CD4-positive, alpha-beta T cell treated with Interleukin-17A for 1 hour (primary cell): Measurements from ENCODE around the gene BICD2.
A peak's percentile ranks its signal among the peaks of the same experiment; 100 is the strongest.
"Not testable (repeated sequence)": the region's sequence is repeated elsewhere in the genome, so short reads cannot be mapped to it uniquely, and the experiment has no call there.

Source experiments
- DNase-seq: peaks from one replicate; pipeline ENCODE4 v3.0.0-alpha.2; 2020

BICD2 gene

DNA sequence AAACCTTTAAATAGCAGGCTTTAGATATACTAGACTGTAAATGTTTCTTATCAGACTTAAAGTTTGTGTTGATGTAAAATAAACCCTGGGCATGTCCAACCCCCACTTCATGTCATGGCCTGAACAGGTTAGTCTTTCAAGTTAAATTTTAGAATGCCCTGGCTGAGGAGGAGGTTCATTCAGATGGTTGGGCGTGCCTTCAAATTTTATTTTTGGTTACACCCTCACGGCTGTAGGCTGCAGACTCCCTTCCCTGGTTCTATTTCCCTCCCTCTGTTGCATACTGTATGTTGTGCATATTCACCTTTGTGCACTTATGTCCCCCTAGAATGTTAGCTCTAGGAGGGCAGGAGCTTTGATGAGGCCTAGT, 5.3 kb upstream of the BICD2 start:
- DNase-seq: no peak

DNA sequence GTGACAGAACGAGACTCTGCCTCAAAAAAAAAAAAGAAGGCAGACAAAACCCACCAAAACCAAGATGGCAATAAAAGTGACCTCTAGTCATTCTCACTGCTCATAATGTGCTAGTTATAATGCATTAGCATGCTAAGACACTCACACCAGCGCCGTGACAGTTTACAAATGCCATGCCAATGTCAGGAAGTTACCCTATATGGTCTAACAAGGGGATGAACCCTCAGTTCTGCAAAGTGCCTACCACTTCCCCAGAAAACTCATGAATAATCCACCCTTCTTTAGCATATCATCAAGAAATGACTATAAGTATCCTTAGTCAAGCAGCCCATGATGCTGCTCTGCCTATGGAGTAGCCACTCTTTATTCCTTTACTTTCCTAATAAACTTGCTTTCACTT, 4.7 kb upstream of the BICD2 start:
- DNase-seq: no peak

DNA sequence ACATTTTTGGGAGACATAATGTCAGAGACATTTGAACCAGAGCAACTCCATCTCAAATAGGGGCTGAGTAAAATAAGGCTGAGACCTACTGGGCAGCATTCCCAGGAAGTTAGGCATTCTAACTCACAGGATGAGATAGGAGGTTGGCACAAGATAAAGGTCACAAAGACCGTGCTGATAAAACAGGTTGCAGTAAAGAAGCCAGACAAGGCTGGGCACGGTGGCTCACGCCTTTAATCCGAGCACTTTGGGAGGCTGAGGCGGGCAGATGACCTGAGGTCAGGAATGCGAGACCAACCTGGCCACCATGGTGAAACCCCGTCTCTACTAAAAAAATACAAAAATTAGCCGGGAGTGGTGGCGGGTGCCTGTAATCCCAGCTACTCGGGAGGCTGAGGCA, 4.2 kb upstream of the BICD2 start:
- DNase-seq: not testable (repeated sequence)

DNA sequence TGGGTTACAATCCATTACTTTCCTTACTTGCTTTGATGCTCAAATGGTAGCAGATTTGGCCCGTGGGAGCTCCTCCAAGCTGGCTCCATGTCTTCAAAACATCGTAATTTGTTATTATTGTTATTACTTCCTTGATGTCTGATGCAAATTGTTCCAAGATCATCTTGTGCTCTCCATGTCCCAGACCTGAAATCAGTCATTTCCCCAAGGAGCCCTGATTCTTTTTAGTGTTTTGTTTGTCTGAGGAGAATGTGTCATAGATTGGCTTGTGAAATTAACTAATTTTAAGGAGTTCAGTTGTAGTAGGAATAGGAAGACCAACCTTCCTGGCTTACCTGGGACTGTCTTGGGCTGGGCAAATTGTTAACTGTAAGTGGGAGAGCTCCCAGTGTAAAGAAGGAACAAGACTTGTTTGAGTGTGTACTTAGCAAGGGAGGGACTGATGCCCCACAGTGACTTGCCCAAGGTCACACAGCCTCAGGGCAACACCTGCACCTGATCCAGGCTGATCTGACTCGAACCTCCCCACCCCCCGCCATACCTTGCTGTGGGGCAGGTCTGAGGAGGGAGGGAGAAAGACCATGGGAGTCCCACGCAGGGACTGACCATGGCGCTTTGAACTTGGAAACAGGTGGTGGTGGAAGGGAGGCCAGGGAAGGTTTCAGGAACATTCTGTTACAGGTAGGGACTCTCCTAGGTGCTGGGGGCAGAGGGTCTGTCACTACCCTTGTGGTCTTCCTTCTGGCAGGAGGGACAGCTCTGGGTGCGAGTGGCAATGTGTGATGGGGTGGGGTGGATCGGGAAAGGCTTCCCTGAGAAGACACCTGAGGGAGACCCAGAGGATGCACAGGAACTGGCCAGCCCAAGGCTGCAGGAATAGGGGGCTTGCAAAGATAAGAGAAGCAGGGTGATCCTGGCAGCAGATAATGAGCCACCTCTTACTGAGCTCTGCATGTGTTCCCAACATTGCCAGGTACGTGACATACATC, 2.7 kb upstream of the BICD2 start:
- DNase-seq: no peak

DNA sequence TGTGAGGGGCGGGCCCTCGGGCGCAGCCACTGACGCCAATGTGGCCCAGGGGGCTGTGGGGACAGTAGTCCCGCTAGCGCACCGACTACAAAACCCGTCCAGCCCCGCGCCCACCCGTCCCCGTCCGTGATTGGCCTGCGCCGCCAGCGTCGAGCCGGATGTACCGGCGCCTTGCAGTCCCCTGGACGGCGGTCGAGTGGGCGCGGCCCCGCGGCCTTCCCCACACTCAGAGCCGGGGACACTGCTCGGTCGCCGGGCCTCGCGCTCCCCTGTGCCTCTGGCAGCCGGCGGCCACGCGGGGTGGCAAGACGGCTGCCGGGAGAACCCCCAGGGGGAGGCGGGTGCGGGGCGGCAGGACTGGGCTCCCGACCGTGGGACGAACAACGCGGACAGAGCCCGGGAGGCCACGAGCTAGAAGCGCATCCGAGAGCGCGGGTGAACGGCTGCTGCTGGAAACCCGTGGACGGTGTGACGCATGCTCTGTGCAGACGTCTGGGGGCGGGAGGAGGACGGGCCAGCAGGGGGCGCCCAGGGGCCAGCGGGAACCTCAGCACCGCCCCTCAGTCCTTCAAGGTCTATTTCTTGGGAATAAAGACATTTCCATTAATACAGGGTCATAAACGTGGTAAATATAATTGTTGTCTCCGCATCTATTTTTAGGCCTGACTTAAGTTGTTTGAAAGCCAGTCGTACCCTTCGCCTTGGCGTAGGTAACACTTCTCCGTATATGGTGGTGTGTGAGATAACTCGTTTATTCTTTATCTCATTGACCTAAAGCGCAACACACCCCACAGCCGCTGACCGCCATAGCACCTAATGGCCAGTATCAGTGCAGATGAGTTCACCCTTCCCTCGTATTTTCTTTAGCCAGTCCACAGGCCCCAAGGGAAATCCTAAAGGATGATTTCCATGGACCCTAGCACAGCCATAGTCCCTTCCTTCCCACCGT, 629 bp upstream of the BICD2 start:
- peak; percentile 99 for DNase-seq

DNA sequence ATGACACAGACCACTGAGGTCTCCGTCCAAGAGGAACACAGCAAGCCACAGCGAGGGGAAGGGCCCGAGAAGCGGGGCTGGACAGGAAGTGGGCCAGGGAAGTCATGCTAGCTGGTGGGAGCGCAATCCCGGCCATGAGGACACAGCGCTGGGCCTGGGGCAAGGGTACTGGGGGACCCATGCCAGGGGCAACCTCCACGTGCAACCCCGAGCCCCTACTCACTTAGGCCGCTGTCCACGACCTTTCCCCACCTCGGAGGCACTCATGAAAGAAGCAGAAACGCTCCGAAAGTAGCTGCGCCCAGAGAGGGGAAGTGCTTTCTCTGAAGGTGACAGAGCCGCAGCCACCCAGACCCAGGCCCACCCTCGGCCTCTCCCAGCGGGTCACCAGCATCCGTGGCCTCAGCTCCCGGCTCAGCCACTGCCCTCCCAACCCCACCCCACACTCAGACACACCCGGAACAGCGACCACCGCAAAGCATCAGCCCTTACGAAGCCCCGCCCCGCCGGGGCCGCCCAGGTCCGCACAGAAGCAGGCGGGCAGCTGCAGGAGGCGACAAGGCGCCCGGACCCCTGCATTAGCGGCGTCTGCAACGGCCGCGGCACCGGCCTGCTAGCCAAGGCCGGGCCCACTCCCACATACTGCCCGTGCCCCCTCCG, 782 bp downstream of the BICD2 start:
- peak; percentile 36 for DNase-seq

DNA sequence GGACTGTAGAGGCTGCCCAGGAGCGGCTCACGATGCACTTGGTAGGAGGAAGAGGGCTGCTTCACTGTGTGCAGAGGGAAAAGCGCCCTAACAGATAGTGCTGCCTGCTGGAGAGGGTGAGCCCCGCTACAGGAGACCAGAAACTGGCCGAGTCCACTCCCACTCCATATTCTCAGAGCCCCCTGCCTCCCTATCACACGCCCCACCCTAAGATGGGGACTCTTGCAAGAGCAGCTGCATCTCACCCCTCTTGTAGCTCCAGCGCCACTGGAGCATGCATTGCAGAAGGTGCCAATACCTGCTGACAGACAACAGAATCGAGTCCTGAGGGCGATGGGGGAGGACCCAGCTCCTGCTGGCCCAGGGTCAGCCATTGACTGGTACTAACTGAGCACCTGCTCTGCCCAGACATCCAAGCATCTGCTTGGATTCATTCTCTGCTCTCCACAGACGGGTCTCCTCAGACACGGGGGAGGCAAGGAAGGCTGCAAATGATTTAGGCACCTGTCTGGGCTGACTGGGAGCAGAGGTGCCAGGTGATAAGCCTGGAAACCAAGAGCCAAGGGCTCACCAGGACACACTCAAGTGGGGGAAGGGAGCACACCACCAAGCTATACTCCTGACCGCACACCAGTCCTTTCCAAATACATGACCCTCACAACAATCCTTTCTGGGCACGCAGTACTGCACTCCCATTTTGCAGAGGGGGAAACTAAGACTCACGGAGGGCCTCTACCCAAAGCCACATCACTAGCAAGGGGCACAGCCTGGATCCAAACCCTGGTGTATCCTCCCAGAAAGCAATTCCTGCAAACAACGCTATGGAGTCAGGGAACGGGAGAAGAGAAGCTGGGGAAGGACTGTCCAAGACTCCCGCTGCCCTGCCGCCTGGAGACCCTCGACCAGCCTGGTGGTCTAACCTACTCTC, 1.6 kb downstream of the BICD2 start:
- DNase-seq: no peak

DNA sequence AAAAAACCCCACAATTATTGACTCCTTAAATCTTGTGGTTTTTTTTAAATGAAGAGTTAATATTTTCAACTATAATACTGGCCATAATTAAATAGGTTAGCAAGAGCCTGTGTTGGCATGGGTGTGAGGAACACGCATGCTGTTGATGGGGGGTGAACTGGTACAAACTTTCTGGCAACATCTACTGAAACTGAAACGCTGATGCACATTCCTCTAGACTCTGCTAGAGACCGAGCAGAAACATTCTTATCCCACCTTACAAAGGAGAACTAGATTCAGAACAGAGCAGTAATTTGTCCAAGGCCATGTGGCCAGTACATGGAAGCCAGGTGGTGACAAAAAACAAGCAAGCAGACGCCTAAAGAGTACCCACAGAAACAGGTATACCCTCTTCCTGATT, 2.4 kb downstream of the BICD2 start:
- DNase-seq: no peak

DNA sequence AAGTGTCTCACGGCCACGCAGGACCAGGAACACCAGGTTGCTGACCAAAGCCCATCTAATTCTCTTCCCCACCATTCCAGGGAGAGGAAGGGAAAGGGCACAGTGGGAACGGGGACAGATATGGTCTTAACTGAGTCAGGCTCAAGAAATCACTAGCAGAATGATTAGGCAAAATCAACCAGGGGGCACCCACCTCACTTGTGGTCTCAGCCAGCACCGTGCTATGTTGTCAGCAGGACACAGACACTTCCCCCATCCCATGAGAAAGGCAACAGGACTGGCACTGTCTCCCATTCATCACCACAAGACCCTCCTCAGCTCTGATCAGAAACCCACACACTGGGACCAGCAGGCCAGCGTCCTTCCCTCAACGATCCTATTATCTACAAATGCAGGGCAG, 2.9 kb downstream of the BICD2 start:
- DNase-seq: no peak

DNA sequence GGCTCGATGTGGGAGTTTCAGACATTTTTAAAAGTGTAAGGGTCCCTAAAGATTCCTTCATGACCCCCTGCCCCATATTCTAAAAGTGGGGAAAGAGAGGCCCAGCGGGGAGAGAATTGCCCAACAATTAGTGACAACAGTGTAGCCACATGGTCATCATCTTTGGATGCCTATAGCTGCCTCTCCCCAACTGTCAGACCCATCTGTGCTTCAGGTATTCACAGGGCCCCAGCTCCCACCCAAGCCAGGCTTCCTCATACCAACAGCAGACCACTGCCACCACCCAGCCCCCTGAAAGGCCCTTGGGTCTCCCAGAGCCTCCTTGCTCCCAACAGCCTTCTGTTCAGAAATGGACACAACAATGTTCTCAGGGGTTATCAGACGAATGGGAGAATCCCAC, 4.1 kb downstream of the BICD2 start:
- DNase-seq: no peak

DNA sequence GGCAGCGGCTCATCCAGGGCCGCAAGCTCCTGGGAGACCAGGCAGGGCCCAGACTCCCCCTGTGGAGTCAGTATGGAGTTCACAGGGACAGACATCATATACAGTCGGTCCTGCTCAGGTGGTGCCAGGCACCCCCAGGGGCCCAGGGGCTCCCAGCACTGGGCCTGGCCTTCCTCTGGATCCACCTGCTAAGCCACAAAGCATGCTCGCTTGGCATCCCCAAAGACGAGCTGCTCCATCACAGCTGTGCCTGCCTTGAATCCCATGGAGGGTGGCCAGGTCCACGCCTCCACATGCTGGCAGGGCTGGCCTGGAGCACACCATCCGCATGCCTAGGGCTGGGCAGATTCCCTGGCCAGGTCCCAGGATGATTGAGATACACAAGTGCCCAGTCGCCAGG, 4.6 kb downstream of the BICD2 start:
- DNase-seq: no peak

DNA sequence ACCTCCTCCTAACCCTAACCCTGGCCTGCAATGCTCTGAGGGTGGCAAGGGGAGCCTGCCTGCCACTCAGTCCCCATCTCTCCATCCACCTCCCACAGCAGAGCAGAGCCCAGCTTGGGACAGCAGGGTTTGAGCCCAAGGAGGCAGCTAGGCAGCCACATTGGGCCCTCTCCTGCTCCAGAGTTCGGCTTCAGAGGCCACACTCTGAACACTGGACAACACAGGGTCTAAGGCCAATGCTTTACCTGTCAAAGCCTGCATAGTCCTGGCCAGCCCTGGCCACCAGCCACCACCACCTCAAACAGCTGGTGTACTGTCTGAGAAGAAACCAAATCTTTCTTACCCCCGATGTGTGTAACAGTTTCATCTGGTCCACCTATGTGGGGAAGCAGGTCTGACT, 5.2 kb downstream of the BICD2 start:
- no peak for DNase-seq

DNA sequence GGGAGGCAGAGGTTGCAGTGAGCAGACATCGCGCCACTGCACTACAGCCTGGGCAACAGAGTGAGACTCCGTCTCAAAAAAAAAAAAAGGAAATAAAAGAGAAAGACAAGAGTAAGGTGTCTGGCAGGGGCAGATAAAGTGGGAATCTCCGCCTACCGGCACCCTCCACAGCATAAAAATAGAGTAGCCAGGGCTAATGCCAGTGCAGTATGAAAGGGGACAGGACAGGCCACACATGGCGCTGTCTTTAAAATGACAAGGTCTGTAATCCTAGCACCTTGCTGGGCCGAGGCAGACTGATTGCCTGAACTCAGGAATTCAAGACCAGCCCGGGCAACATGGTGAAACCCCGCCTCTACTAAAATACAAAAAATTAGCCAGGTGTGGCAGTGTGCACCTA, 7.8 kb downstream of the BICD2 start:
- DNase-seq: no peak

DNA sequence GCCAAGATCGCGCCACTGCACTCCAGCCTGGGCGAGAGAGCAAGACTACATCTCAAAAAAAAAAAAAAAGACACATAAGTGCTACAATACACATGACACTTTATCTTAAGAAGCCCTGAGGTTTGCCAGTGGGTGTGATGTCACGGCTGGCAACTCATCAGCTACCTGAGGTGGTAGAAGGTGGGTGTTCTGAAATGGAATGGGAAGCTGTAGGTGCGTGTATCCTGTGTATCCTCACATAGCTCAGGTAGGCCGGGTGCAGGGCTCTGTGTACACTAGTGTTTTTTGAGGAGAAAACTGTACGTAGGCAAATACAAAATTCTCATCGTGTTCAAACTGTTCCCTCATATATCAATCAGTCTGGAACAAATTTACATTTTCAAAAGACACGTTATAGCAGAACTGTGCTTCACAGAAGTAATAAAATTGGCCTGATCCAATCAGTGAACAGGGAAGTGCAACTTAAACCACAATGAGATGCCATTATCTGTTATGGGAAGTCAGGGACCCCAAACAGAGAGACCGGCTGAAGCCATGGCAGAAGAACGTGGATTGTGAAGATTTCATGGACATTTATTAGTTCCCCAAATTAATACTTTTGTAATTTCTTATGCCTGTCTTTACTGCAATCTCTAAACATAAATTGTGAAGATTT, 10.4 kb downstream of the BICD2 start:
- no peak for DNase-seq

DNA sequence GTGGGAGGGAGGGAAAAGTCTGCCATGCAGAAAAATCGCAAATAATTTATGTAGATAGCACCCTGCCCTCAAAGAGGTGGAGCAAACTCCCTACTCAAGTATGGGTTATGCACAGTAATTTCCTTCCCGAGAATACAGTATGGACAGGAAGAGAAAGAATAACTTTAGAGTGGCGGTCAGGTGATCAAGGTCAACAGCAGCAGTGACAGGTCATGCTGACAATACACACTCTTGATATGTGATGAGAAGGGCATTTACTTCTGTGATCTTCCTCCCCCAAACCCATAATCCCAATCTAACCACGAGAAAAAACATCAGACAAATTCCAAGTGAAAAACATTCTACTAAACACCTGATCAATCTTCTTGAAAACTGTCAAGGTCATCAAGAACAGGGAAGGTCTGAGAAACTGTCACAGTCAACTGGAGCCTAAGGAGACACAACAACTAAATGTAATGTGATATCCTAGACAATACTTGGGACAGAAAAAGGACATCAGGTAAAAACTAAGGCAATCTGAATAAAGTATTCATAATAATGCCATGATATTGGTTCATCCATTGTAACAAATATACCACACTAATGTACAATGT, 11.7 kb downstream of the BICD2 start:
- no peak for DNase-seq

DNA sequence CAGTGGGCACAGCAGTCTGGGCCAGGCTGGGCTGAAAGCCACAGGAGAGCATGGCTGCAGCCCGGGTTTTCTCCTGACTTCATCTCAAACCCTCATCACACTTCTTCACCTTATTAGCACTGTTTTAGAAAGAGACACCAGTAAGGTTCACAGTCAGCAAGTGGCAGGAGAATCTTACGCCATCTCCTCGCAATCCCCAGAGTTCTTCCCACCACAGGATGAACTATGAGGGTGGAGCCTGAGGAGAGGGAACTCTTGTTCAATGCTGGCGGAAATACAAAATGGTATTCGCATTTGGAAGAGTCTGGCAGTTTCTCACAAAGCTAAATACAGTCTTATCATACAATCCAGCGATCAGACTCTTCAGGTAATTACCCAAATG, 14.7 kb downstream of the BICD2 start:
- no peak for DNase-seq

DNA sequence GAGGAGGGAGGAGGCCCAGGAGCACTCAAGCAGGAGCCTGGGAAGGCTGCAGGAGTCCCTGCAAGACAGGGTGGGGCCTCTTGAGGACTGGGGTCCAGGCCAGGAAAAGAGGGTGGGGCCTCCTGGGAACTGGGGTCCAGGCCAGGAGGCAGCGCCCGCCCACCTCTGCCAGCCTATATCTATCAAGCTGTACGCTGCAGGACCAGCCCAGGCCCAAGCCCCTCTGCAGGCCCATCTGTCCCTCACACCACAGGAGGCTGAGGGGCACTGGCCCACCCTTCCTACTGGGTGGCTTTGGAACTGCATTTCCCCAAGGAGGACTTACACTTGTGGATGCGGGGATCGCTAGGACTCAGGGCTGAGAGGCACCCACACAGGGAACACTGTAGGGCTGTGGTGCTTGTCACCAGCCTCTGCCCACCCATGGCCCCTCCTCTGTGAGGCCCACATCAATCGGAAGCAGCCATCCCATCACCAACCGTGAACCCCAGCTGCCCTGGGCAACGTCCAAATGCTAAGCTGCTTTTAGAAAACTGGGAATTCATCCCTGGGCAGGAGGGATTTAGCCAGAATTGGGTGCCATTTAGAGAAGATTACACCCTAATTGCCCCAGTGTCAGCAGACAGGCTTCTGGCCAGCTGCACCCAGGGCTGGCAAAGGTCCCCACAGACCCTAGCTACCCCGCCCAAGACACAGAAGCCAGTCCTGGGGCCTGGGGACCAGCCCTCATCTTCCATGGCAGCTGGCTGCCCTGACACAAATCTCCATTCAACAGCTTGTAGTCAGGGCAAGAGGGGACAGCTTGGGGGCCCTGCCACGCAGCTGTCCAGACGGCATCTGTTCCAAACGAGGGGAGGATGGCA, 15.3 kb downstream of the BICD2 start:
- DNase-seq: no peak

DNA sequence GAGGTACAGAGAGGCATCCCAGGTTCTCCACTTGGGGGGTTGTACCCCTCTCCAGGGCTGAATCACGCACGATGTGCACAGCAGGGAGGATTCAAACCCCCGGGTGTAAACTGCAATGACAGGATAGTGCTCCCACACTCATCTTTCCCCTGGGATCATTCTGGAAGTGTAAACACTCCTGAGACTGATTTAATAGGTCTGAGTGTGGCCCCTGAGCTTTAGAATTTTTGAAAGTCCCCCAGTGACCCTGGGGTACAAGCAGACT, 16.5 kb downstream of the BICD2 start:
- DNase-seq: no peak

DNA sequence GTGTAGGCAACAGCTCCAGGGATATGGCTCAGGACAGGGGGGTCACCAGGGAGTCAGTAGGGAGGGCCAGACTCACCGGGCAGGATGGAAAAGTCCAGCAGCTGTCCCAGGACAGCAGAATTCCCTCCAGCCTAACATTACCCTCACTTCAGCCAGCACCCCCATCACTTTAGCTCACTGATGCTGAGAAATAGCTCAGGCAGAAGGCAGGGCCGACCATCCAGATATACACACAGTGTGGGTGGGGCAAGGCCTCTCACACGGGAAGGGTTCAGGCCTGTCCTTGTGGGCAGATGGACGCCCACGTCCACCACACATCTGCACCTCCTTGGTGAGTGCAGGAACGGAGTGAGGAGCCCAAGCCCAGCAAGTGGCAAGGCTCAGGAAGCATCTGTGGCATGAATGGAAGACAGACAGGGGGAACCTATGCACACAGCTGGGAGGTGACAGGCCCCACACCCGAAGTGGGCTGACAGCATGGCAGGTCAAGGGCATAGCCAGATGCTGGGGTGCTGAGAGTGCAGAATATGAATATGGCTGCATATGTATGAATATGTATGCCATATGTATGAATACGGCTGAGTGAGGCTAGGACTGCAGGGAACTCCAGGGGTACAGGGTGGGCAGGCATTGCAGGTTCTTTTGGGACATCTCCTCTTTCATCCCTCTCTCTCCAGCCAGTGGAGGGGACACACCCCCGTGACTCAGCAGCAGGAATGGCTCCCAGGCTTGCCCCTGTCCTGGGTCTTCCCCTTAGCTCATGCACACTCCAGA, 17.0 kb downstream of the BICD2 start:
- DNase-seq: no peak
